SK-N-SH treated with all-trans-retinoic acid at 6 μM for 48 hours (cell line): ENCODE data around the gene ZNF536.

Experiments used
- ATAC-seq: fragments of 200-7000 bp; cut with Tn5 transposase; 3 replicates; pipeline ENCODE4 v1.9.1; 2020; ENCODE audit warnings: mild to moderate bottlenecking, moderate library complexity
- ARNTL ChIP-seq: fragments of 450-650 bp; formaldehyde crosslinking; IDR thresholded peaks from 2 replicates; pipeline ENCODE4 v1.5.0; 2020; ENCODE audit warnings: low read depth, mild to moderate bottlenecking, moderate library complexity, borderline replicate concordance
- BACH2 ChIP-seq: fragments of 250-450 bp; sonication (Bioruptor Pico); IDR thresholded peaks from 2 replicates; pipeline ENCODE4 v1.9.0; 2021; ENCODE audit warnings: mild to moderate bottlenecking, borderline replicate concordance
- ESRRG ChIP-seq: fragments of 250-450 bp; sonication (Bioruptor Pico); IDR thresholded peaks from 2 replicates; pipeline ENCODE4 v1.6.1; 2021; ENCODE audit warnings: mild to moderate bottlenecking
- GLIS3 ChIP-seq: fragments of 250-450 bp; sonication (Bioruptor Pico); IDR thresholded peaks from 2 replicates; pipeline ENCODE4 v1.5.0; 2020; ENCODE audit warnings: mild to moderate bottlenecking, moderate library complexity
- ISL1 ChIP-seq: fragments of 250-450 bp; sonication (Bioruptor Pico); IDR thresholded peaks from 2 replicates; pipeline ENCODE4 v2.1.2; 2022; ENCODE audit warnings: mild to moderate bottlenecking, moderate library complexity
- PPARA ChIP-seq: fragments of 250-450 bp; sonication (Bioruptor Pico); IDR thresholded peaks from 2 replicates; pipeline ENCODE4 v1.5.0; 2020; ENCODE audit warnings: mild to moderate bottlenecking, borderline replicate concordance
- RARB ChIP-seq: fragments of 250-450 bp; sonication (Bioruptor Pico); IDR thresholded peaks from 2 replicates; pipeline ENCODE4 v1.8.0; 2021; ENCODE audit warnings: mild to moderate bottlenecking, moderate library complexity
- SNAI2 ChIP-seq: fragments of 250-450 bp; sonication (Bioruptor Pico); IDR thresholded peaks from 2 replicates; pipeline ENCODE4 v1.5.0; 2020; ENCODE audit warnings: mild to moderate bottlenecking, moderate library complexity
- TCF4 ChIP-seq: fragments of 250-450 bp; sonication (Bioruptor Pico); IDR thresholded peaks from 2 replicates; pipeline ENCODE4 v1.8.0; 2021; ENCODE audit warnings: mild to moderate bottlenecking, moderate library complexity, borderline replicate concordance
- TOX ChIP-seq: fragments of 250-450 bp; sonication (Bioruptor Pico); IDR thresholded peaks from 2 replicates; pipeline ENCODE4 v1.8.0; 2021; ENCODE audit warnings: mild to moderate bottlenecking, moderate library complexity, borderline replicate concordance
- ZC3H10 ChIP-seq: fragments of 250-450 bp; sonication (Bioruptor Pico); IDR thresholded peaks from 2 replicates; pipeline ENCODE4 v1.5.1; 2021; ENCODE audit warnings: mild to moderate bottlenecking, moderate library complexity
- ZFP3 ChIP-seq: fragments of 250-450 bp; sonication (Bioruptor Pico); IDR thresholded peaks from 2 replicates; pipeline ENCODE4 v1.5.0; 2020; ENCODE audit warnings: mild to moderate bottlenecking, moderate library complexity
- ZFP30 ChIP-seq: fragments of 450-650 bp; formaldehyde crosslinking; IDR thresholded peaks from 2 replicates; pipeline ENCODE4 v1.5.0; 2022; ENCODE audit warnings: mild to moderate bottlenecking, moderate library complexity
- ZNF565 ChIP-seq: fragments of 450-650 bp; formaldehyde crosslinking; conservative IDR thresholded peaks from 2 replicates; pipeline ENCODE4 v1.5.0; 2020; ENCODE audit warnings: low read depth, mild to moderate bottlenecking, moderate library complexity
- ZNF70 ChIP-seq: fragments of 450-650 bp; formaldehyde crosslinking; IDR thresholded peaks from 2 replicates; pipeline ENCODE4 v1.5.0; 2020; ENCODE audit warnings: mild to moderate bottlenecking, moderate library complexity
- ZNF8 ChIP-seq: fragments of 450-650 bp; formaldehyde crosslinking; IDR thresholded peaks from 2 replicates; pipeline ENCODE4 v1.5.0; 2020; ENCODE audit warnings: mild to moderate bottlenecking, moderate library complexity
- TF ChIP-seq, protein P1 (sequence below): fragments of 250-450 bp; sonication (Bioruptor Pico); IDR thresholded peaks from 2 replicates; pipeline ENCODE4 v1.5.1; 2021; ENCODE audit warnings: mild to moderate bottlenecking, moderate library complexity
- TF ChIP-seq, protein P2 (sequence below): fragments of 250-450 bp; sonication (Bioruptor Pico); IDR thresholded peaks from 2 replicates; pipeline ENCODE4 v1.5.0; 2020; ENCODE audit warnings: mild to moderate bottlenecking, moderate library complexity
- TF ChIP-seq, protein P3 (sequence below): fragments of 250-450 bp; sonication (Bioruptor Pico); IDR thresholded peaks from 2 replicates; pipeline ENCODE4 v1.8.0; 2020; ENCODE audit warnings: mild to moderate bottlenecking, moderate library complexity, borderline replicate concordance
- TF ChIP-seq, protein P4 (sequence below): fragments of 250-450 bp; sonication (Bioruptor Pico); IDR thresholded peaks from 2 replicates; pipeline ENCODE4 v1.8.0; 2021; ENCODE audit warnings: low read depth, mild to moderate bottlenecking, moderate library complexity, borderline replicate concordance

ZNF536 gene

DNA sequence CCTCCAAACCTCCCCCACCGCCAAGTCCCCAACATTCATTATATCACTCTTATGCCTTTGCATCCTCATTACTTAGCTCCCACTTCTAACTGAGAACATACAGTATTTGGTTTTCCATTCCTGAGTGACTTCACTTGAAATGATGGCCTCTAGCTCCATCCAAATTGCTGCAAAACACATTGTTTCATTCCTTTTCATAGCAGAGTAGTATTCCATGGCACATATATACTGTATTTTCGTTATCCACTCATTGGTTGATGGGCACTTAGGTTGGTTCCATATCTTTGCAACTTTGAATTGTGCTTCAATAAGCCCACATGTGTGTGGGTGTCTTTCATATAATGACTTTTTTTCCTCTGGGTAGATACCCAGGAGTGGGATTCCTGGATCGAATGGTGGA, 233.1 kb downstream of the ZNF536 start:
- TF ChIP-seq SNAI2 (no peak), ZC3H10 (CRISPR knock-in tag) (no peak), RARB (CRISPR knock-in tag) (no peak), GLIS3 (CRISPR knock-in tag) (no peak), TOX (CRISPR knock-in tag) (no peak), ZFP3 (CRISPR knock-in tag) (no peak), ARNTL (no peak), ZNF70 (CRISPR knock-in tag) (no peak), PPARA (CRISPR knock-in tag) (no peak), ESRRG (CRISPR knock-in tag) (no peak), BACH2 (CRISPR knock-in tag) (no peak), TCF4 (CRISPR knock-in tag) (no peak), ZFP30 (CRISPR knock-in tag) (no peak), ZNF8 (CRISPR knock-in tag) (no peak), ZNF565 (no peak), ISL1 (CRISPR knock-in tag) (no peak)
- TF ChIP-seq, protein P1, sequence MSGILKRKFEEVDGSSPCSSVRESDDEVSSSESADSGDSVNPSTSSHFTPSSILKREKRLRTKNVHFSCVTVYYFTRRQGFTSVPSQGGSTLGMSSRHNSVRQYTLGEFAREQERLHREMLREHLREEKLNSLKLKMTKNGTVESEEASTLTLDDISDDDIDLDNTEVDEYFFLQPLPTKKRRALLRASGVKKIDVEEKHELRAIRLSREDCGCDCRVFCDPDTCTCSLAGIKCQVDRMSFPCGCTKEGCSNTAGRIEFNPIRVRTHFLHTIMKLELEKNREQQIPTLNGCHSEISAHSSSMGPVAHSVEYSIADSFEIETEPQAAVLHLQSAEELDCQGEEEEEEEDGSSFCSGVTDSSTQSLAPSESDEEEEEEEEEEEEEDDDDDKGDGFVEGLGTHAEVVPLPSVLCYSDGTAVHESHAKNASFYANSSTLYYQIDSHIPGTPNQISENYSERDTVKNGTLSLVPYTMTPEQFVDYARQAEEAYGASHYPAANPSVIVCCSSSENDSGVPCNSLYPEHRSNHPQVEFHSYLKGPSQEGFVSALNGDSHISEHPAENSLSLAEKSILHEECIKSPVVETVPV (CRISPR knock-in tag): no peak
- TF ChIP-seq, protein P2, sequence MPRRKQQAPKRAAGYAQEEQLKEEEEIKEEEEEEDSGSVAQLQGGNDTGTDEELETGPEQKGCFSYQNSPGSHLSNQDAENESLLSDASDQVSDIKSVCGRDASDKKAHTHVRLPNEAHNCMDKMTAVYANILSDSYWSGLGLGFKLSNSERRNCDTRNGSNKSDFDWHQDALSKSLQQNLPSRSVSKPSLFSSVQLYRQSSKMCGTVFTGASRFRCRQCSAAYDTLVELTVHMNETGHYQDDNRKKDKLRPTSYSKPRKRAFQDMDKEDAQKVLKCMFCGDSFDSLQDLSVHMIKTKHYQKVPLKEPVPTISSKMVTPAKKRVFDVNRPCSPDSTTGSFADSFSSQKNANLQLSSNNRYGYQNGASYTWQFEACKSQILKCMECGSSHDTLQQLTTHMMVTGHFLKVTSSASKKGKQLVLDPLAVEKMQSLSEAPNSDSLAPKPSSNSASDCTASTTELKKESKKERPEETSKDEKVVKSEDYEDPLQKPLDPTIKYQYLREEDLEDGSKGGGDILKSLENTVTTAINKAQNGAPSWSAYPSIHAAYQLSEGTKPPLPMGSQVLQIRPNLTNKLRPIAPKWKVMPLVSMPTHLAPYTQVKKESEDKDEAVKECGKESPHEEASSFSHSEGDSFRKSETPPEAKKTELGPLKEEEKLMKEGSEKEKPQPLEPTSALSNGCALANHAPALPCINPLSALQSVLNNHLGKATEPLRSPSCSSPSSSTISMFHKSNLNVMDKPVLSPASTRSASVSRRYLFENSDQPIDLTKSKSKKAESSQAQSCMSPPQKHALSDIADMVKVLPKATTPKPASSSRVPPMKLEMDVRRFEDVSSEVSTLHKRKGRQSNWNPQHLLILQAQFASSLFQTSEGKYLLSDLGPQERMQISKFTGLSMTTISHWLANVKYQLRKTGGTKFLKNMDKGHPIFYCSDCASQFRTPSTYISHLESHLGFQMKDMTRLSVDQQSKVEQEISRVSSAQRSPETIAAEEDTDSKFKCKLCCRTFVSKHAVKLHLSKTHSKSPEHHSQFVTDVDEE (CRISPR knock-in tag): no peak
- TF ChIP-seq, protein P3, sequence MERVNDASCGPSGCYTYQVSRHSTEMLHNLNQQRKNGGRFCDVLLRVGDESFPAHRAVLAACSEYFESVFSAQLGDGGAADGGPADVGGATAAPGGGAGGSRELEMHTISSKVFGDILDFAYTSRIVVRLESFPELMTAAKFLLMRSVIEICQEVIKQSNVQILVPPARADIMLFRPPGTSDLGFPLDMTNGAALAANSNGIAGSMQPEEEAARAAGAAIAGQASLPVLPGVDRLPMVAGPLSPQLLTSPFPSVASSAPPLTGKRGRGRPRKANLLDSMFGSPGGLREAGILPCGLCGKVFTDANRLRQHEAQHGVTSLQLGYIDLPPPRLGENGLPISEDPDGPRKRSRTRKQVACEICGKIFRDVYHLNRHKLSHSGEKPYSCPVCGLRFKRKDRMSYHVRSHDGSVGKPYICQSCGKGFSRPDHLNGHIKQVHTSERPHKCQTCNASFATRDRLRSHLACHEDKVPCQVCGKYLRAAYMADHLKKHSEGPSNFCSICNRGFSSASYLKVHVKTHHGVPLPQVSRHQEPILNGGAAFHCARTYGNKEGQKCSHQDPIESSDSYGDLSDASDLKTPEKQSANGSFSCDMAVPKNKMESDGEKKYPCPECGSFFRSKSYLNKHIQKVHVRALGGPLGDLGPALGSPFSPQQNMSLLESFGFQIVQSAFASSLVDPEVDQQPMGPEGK (CRISPR knock-in tag): no peak
- TF ChIP-seq, protein P4, sequence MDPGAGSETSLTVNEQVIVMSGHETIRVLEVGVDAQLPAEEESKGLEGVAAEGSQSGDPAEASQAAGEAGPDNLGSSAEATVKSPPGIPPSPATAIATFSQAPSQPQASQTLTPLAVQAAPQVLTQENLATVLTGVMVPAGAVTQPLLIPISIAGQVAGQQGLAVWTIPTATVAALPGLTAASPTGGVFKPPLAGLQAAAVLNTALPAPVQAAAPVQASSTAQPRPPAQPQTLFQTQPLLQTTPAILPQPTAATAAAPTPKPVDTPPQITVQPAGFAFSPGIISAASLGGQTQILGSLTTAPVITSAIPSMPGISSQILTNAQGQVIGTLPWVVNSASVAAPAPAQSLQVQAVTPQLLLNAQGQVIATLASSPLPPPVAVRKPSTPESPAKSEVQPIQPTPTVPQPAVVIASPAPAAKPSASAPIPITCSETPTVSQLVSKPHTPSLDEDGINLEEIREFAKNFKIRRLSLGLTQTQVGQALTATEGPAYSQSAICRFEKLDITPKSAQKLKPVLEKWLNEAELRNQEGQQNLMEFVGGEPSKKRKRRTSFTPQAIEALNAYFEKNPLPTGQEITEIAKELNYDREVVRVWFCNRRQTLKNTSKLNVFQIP (CRISPR knock-in tag): no peak

DNA sequence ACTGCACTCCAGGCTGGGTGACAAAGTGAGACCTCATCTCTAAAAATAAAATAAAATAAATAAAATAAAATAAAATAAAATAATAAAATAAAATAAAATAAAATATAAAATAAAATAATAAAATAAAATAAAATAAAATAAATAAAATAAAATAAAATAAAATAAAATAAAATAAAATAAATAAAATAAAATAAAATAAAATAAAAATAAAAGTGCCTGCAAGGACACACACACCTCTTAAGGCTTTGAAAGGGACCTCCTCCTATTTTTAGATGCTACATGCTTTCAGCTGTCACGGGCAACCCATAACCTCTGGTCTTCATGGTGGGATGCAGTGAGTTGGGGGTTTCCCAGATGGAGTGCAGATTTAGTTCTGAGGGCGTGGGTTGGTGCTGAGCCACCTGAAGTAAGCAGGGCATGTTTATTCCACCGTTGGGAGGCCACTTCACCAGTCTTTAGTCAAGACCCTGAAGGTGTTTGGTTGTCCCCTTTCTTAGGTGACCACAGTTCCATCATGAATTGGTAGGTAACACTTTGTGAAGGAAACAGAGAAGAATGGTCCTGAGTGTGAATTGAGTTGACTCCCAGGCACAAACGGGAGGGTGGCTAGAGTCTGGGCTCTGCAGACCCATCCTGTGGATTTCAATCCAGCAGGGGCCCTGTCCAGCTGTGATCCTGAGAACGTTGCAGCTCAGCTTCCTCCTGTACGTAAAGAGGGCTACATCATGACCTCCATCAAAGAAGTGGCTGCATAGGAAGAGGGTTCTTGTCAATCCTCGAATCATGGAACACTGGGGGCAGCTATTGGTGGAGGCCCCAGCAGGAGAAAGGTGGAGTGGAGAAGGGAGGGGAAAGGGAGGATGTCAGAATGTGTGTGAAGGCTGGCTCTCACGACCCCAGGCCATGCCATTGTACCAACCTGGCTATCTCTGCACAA, 234.2 kb downstream of the ZNF536 start:
- ATAC-seq: no peak
- TF ChIP-seq ESRRG (CRISPR knock-in tag): no peak
- no peak for TF ChIP-seq GLIS3 (CRISPR knock-in tag)
- no peak for TF ChIP-seq SNAI2
- TF ChIP-seq PPARA (CRISPR knock-in tag): no peak
- TF ChIP-seq, protein P1 (CRISPR knock-in tag): no peak
- TF ChIP-seq, protein P2 (CRISPR knock-in tag): no peak
- no peak for TF ChIP-seq TOX (CRISPR knock-in tag)
- no peak for TF ChIP-seq ZFP30 (CRISPR knock-in tag)
- TF ChIP-seq ZNF8 (CRISPR knock-in tag): no peak
- no peak for TF ChIP-seq ARNTL
- TF ChIP-seq, all 23 proteins: peak for 0

More for the DNA sequence above, 233.1 kb downstream of the ZNF536 start:
- ATAC-seq: no peak
